K562 (cell line): ENCODE measurements around the gene PRR16. TPM values are rescaled to one million over a fixed set of nuclear protein-coding genes. Genes with fewer than 3 reads are reported as not detected.

Source experiments
- ATF1 ChIP-seq, 2 experiments: fragments of 450-650 bp in 1 of 2; IDR thresholded peaks; 2 replicates each; pipeline ENCODE4 v1.6.1; 2016; ENCODE audit warnings: missing compliant biosample characterization in 1 of 2, missing genetic modification characterization in 1 of 2
- ATF2 ChIP-seq: sonication (generic); formaldehyde crosslinking; IDR thresholded peaks from 2 replicates; pipeline ENCODE4 v1.8.1; 2022; ENCODE audit warnings: missing genetic modification reagents
- CBX2 ChIP-seq: fragments of 200-600 bp; sonication (generic); IDR thresholded peaks from one replicate; pipeline ENCODE4 v1.6.1; 2012; ENCODE audit warnings: mild to moderate bottlenecking, low read length, inconsistent platforms; ENCODE audit not compliant: insufficient read depth, poor library complexity, severe bottlenecking
- CBX3 ChIP-seq, 2 experiments: IDR thresholded peaks; 1 replicate in 1 of 2; 2 replicates in 1 of 2; pipeline ENCODE4 v1.6.1; 2012; ENCODE audit warnings: inconsistent platforms in 2 of 2, low read length in 2 of 2, borderline replicate concordance in 1 of 2, control low read depth in 1 of 2
- CHCHD3 ChIP-seq: fragments of 250-450 bp; sonication (Bioruptor Pico); IDR thresholded peaks from 2 replicates; pipeline ENCODE4 v2.1.2; 2022; ENCODE audit warnings: mild to moderate bottlenecking
- FOXP1 ChIP-seq: sonication (generic); formaldehyde crosslinking; IDR thresholded peaks from 2 replicates; pipeline ENCODE4 v1.8.0; 2022; ENCODE audit warnings: mild to moderate bottlenecking, missing genetic modification reagents
- GABPB2 ChIP-seq: fragments of 250-450 bp; sonication (Bioruptor Pico); conservative IDR thresholded peaks from 2 replicates; pipeline ENCODE4 v1.5.1; 2021; ENCODE audit warnings: mild to moderate bottlenecking
- HDAC6 ChIP-seq: IDR thresholded peaks from 2 replicates; pipeline ENCODE4 v1.6.1; 2012; ENCODE audit warnings: low read depth, mild to moderate bottlenecking, control low read depth, inconsistent platforms, low read length, moderate library complexity
- KLF10 ChIP-seq: fragments of 250-450 bp; sonication (Bioruptor Pico); IDR thresholded peaks from 2 replicates; pipeline ENCODE4 v1.6.1; 2021; ENCODE audit warnings: matching md5 sums
- L3MBTL2 ChIP-seq: fragments of 450-650 bp; IDR thresholded peaks from 2 replicates; pipeline ENCODE4 v1.6.1; 2016; ENCODE audit warnings: mild to moderate bottlenecking, moderate library complexity
- NCOR1 ChIP-seq: fragments of 450-650 bp; IDR thresholded peaks from 2 replicates; pipeline ENCODE4 v1.6.1; 2016; ENCODE audit warnings: mild to moderate bottlenecking, moderate library complexity
- POLR3G ChIP-seq: IDR thresholded peaks from 2 replicates; pipeline ENCODE4 v1.6.1; 2011; ENCODE audit not compliant: insufficient read length, insufficient replicate concordance; ENCODE audit errors: extremely low read depth
- SMARCA4 ChIP-seq: fragments of 450-650 bp; IDR thresholded peaks from 2 replicates; pipeline ENCODE4 v1.6.1; 2016
- SMARCC2 ChIP-seq: fragments of 450-650 bp; IDR thresholded peaks from 2 replicates; pipeline ENCODE4 v1.6.1; 2017; ENCODE audit warnings: antibody characterized with exemption, moderate library complexity, mild to moderate bottlenecking, low read depth
- TSC22D4 ChIP-seq: fragments of 450-650 bp; IDR thresholded peaks from 2 replicates; pipeline ENCODE4 v1.6.1; 2016; ENCODE audit warnings: missing genetic modification characterization, missing biosample characterization, control low read depth
- USF2 ChIP-seq: sonication (generic); formaldehyde crosslinking; IDR thresholded peaks from 2 replicates; pipeline ENCODE4 v1.5.0; 2020; ENCODE audit warnings: missing genetic modification reagents
- ZNF239 ChIP-seq: fragments of 250-450 bp; sonication (Bioruptor Pico); IDR thresholded peaks from 2 replicates; pipeline ENCODE4 v1.4.0; 2020; ENCODE audit warnings: mild to moderate bottlenecking
- polyA plus RNA-seq, 8 experiments: library from polyadenylated mRNA; depleted of rRNA in 4 of 8; stranded (reverse) in 5 of 8; unstranded in 3 of 8; fragments of >200 nt; fragmentation: Nextera tagmentation in 2 of 8; fragmentation: Illumina TruSeq in 1 of 8; extraction: Ambion mirVana in 2 of 8; extraction: Trizol in 1 of 8; gene quantifications; 2 replicates each; pipeline versions ENCODE4 v1.2.1 to v1.2.3, GENCODE V29; 2011 to 2014; ENCODE audit warnings: inconsistent platforms in 1 of 8, missing spikeins in 1 of 8
- total RNA-seq, 7 experiments: library from RNA; depleted of rRNA in 6 of 7; stranded (reverse); fragments of >200 nt in 6 of 7; fragmentation: Illumina TruSeq in 2 of 7; extraction: Trizol in 2 of 7; gene quantifications; 2 replicates each; pipeline versions ENCODE4 v1.2.1 to v1.2.3, GENCODE V29; 2011 to 2021; ENCODE audit warnings: low replicate concordance in 1 of 7
- TF ChIP-seq, protein P1 (sequence below): IDR thresholded peaks from 2 replicates; pipeline ENCODE4 v1.6.1; 2011; ENCODE audit warnings: borderline replicate concordance, low read depth, mild to moderate bottlenecking, moderate library complexity, low read length; ENCODE audit not compliant: insufficient read depth, poor library complexity, severe bottlenecking
- TF ChIP-seq, protein P2 (sequence below), 3 experiments: IDR thresholded peaks in 2 of 3; conservative IDR thresholded peaks in 1 of 3; 2 replicates each; pipeline ENCODE4 v1.5.1; 2011 to 2012; ENCODE audit warnings: low read length in 3 of 3, mild to moderate bottlenecking in 3 of 3, control low read depth in 2 of 3, improper control_type of control experiment in 1 of 3, inconsistent platforms in 1 of 3, low read depth in 1 of 3, mixed read lengths in 1 of 3, moderate library complexity in 1 of 3; ENCODE audit not compliant: insufficient read depth in 2 of 3
- TF ChIP-seq, protein P3 (sequence below): IDR thresholded peaks from 2 replicates; pipeline ENCODE4 v1.6.1; 2012; ENCODE audit warnings: low read depth, low read length, improper control_type of control experiment, borderline replicate concordance

The PRR16 gene
- total and polyA plus RNA-seq, 9 of the 15 experiments (the other 6 are each of a cell fraction or from before 2014, with no cell fraction given): 0.61 to 10.1 (median 3.3) TPM

DNA sequence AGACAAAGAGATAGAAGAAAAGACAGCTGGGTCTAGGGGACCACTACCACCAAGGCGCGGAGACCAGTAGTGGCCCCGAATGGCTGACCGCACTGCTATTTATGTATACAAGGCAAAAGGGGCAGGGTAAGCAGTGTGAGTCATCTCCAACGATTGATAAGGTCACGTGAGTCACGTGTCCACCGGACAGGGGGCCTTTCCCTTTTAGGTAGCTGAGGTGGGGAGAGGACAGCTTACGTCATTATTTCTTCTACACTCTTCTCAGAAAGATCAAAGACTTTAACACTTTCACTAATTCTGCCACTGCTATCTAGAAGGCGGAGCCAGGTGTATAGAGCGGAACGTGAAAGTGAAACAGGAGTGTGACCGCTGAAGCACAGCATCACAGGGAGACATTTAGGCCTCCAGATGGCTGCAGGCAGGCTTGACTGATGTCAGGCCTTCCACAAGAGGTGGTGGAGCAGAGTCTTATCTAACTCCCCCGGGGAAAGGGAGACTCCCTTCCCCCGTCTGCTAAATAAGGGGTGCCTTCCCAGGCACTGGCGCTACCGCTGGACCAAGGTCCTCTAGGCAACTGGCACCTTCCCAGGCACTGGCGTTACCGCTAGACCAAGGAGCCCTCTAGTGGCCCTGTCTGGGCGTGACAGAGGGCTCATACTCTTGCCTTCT lies 6.1 kb upstream of the PRR16 start (continued):
- TF ChIP-seq L3MBTL2 (0 out of 2 replicates have a peak, but pooled peaks have one; percentile 10), ATF2 (CRISPR knock-in tag) (no peak), ZNF239 (CRISPR knock-in tag) (no peak), HDAC6 (no peak), ATF1 (CRISPR knock-in tag; IDR thresholded peaks at IDR 0.05) (no peak), ATF1 (tag; IDR thresholded peaks at IDR 0.05) (0 out of 2 replicates have a peak, but pooled peaks have one; percentile 29), POLR3G (no peak), NCOR1 (no peak), SMARCA4 (0 out of 2 replicates have a peak, but pooled peaks have one; percentile 23), CHCHD3 (no peak), GABPB2 (CRISPR knock-in tag) (no peak), KLF10 (CRISPR knock-in tag) (no peak), TSC22D4 (tag) (no peak), CBX2 (no peak), FOXP1 (CRISPR knock-in tag) (no peak), USF2 (CRISPR knock-in tag) (peak; percentile 83), CBX3 (IDR thresholded peaks at IDR 0.05; ENCODE audit: borderline replicate concordance in 1 of 2, low read length in 2 of 2) (no peak), SMARCC2 (no peak)
- TF ChIP-seq, protein P1, sequence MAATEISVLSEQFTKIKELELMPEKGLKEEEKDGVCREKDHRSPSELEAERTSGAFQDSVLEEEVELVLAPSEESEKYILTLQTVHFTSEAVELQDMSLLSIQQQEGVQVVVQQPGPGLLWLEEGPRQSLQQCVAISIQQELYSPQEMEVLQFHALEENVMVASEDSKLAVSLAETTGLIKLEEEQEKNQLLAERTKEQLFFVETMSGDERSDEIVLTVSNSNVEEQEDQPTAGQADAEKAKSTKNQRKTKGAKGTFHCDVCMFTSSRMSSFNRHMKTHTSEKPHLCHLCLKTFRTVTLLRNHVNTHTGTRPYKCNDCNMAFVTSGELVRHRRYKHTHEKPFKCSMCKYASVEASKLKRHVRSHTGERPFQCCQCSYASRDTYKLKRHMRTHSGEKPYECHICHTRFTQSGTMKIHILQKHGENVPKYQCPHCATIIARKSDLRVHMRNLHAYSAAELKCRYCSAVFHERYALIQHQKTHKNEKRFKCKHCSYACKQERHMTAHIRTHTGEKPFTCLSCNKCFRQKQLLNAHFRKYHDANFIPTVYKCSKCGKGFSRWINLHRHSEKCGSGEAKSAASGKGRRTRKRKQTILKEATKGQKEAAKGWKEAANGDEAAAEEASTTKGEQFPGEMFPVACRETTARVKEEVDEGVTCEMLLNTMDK: no peak
- TF ChIP-seq, protein P2, sequence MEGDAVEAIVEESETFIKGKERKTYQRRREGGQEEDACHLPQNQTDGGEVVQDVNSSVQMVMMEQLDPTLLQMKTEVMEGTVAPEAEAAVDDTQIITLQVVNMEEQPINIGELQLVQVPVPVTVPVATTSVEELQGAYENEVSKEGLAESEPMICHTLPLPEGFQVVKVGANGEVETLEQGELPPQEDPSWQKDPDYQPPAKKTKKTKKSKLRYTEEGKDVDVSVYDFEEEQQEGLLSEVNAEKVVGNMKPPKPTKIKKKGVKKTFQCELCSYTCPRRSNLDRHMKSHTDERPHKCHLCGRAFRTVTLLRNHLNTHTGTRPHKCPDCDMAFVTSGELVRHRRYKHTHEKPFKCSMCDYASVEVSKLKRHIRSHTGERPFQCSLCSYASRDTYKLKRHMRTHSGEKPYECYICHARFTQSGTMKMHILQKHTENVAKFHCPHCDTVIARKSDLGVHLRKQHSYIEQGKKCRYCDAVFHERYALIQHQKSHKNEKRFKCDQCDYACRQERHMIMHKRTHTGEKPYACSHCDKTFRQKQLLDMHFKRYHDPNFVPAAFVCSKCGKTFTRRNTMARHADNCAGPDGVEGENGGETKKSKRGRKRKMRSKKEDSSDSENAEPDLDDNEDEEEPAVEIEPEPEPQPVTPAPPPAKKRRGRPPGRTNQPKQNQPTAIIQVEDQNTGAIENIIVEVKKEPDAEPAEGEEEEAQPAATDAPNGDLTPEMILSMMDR (IDR thresholded peaks at IDR 0.05 in 2 of 3, conservative IDR thresholded peaks at IDR 0.05 in 1 of 3; ENCODE audit: insufficient read depth in 2 of 3, low read depth in 1 of 3, low read length in 3 of 3): peak; percentile 50 to 66 (median 51); a peak in 5 of 6 replicates
- TF ChIP-seq, protein P3, sequence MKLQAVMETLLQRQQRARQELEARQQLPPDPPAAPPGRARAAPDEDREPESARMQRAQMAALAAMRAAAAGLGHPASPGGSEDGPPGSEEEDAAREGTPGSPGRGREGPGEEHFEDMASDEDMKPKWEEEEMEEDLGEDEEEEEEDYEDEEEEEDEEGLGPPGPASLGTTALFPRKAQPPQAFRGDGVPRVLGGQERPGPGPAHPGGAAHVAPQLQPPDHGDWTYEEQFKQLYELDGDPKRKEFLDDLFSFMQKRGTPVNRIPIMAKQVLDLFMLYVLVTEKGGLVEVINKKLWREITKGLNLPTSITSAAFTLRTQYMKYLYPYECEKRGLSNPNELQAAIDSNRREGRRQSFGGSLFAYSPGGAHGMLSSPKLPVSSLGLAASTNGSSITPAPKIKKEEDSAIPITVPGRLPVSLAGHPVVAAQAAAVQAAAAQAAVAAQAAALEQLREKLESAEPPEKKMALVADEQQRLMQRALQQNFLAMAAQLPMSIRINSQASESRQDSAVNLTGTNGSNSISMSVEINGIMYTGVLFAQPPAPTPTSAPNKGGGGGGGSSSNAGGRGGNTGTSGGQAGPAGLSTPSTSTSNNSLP: no peak
